Measurements from ENCODE around the gene ASTN2.

The ASTN2 gene

GRCh38 chr9:116491659-116492058, 923.2 kb downstream of the ASTN2 start:
- DNase-seq: no peak

- DNase-seq: no peak
Measured at GRCh38 chr9:116491219-116491618, 923.6 kb downstream of the ASTN2 start.

DNA sequence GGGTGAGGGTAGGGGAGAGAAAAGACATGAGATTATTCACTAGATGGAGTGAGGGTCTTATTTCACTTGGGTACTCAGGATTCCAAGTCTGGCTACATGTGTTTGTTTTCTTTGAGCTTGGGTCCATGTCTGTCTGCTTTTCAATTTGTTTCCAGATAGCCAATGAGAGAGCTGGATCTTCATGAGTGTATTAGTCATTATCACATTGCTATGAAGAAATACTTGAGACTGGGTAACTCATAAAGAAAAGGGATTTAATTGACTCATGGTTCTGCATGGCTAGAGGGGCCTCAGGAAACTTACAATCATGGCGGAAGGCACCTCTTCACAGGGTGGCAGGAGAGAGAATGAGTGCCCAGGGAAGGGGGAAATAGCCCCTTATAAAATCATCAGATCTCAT, 924.5 kb downstream of the ASTN2 start:
- no peak for DNase-seq

DNA sequence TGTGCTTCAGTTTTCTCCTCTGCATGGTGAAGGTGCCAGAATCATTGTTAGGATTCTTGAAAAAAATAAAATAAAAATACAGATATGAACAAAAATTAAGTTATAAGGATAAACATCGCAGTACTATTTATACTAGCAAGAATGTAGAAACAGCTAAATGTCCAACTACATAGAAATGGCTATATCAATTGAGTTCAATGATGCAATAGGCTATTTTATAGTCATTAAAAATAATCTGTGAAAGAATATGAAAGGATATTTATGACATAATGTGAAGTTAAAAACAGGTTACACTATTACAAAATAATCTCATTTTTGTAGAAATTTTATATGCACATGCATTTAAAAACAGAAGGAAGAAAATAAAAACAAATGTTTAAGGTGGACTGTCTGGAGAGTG, 926.5 kb downstream of the ASTN2 start:
- DNase-seq: no peak

DNA sequence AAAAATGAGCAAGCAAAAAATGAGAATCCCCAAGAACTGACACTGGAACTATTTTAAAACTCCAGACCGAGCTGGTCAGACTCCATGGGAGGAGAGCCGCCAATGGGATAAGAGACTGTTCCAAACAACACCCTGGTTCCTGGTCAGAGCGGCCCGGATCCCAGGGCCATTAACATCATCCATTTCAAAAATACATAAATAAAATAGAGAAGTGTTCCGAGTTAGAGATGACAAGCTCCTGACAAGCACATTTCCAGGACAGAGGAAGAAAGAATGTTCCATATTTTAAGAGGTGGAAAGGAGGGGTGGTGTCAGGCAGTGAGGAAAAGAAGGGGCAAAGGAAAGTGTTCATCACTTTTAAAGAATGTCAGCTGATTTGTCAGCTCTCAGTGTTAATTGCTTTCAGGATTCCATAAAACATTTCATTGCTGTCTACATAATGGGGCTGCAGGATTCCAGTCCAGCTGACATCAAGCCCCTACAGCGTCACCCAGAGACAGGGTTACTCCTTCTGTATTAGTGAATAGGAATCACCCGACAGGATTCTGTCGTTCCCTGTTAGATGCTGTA, 930.3 kb downstream of the ASTN2 start:
- DNase-seq: no peak

GRCh38 chr9:116483622-116484491, 931.0 kb downstream of the ASTN2 start:
- no peak for DNase-seq

DNA sequence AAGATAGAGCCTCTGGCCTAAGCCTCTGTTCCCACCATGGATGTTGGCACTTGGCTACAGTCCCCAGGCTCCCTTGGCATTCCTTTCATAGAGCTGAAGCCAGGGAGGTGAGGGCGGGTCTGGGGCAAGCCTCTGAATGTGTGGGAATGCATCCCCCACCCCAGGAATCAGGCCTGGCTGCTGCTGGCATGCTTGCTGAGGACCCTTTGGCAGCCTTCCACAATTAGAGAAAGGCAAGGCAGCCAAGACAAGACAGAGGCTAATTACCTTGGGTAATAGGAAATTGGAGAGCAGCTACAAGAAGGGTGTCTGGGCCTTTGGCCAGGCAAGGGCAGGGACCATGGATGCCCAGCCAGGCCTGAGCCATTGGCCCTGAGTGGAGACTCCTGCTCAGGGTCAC, 932.1 kb downstream of the ASTN2 start:
- DNase-seq: no peak

DNA sequence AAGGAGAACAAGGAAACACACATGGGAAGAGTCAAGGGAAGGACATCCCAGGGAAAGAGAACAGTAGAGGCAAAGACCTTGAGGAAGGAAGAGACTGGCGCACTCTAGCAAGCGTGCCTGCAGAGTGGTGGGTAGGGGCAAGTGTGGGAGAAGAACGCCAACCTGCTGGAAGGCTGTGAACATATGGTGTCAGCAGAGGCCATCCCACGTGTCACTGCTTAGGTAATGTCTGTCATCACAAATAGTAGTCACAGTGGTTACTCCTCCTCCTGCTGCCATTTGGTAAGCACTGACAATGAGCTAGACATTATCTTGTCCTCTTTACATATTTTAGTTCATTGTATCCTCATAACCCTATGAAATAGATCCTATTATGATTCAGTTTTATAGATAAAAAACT, 934.2 kb downstream of the ASTN2 start:
- no peak for DNase-seq

DNA sequence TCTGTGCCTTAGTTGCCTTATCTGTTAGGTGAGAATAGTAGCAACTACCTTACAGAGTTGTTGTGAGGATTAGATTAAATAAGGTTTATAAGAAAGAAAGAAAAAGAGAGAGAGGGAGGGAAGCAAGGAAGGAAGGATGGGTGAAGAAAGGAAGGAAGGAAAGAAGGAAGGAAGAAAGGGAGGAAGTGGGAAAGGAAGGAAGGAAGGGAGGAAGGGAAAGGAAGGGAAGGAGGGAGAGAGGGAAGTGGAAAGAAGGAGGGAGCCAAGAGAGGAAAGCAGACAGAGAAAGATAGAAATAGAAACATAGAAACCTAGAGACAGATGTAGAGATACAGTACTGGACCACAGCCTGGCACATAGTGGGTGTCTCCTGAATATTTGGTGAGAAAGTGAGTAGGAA, 934.9 kb downstream of the ASTN2 start:
- no peak for DNase-seq

- no peak for DNase-seq
Measured at GRCh38 chr9:116479056-116479544, 935.8 kb downstream of the ASTN2 start.

- no peak for DNase-seq
Measured at GRCh38 chr9:116477584-116478141, 937.2 kb downstream of the ASTN2 start.

DNA sequence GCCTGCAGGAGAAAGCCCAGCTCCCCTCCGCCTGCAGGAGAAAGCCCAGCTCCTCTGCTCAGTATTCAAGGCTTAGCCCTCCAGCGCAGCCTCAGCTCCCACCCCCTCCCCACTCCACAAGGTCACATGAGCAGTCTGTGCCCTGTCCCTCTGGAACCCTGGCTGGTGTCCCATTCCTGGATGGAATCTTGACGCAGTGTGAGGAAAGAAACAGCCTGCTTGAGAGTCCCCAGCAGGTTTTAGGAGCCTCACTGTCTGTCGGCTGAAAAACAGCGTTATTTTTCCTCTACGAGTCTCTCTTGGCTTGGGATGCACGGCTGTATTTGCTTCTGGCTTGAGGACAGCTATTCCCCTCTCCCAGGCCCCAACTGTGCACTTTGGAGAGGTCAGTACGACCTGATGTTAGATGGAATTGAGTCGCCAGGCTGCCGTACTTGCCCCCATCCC, 937.9 kb downstream of the ASTN2 start:
- no peak for DNase-seq

GRCh38 chr9:116476002-116476401, 938.9 kb downstream of the ASTN2 start:
- DNase-seq: no peak

GRCh38 chr9:116475201-116475600, 939.7 kb downstream of the ASTN2 start:
- DNase-seq: no peak

DNA sequence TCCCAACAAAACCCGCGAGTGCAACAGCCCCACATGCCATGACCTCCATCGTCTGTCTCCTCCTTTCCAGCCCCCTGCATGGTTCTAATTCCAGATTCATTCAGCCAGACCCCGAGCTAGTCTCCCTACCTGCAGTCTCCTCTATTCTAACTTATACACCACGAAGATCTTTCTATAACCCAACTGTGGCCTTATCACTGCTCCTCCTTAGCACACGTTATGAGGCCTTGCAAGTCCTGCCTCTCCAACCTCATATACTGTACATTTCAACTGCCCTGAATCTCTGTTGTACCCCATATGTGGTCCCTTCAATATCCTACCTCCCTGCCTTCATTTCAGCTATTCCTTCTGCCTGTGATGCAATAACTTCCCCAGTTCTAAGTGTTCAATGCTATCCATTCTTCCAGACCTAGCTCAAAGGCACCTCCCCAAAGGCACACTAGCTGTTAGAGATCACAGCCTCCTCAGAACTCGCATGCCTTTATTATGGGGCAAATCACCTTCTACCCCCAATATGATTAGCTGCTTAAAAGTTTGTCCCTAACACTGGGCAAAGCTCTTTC, 942.8 kb downstream of the ASTN2 start:
- no peak for DNase-seq

DNA sequence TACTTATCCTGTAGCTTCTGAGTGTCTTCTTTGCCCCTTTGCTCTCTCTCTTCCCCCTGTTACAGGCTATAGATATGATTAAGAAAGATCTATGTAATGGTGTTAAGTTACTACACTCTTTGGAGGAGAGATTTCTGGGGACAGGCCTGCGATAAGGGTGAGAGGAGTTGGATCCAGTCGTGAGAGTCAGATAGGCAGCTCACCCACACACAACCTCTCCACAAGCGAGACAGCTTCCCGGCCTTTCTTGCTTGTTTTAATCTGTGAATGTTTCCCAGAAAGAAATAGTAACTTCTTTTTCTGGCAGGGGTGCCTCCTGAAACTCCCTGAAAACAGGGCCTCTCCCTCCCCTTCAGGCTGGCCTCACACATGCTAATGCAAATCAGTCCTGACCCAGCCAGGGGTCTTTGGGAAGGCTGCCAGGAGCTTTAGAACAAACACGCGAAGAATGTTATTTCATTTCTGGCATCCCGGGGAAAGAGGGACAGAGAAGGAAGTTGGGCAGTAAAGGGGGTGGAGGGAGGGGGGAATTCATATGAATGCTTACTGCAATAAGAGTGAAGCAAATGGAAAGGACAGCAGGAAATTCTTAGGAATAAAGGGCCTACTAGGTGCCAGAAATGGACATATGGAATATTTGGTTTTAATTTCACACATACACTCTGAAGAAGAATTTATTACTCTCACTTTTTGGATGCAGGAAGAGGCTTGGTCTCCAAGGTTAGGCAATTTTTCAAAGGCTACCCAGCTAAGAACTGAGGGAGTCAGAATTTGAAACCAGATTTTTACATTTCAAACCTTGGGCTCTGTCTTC, 943.6 kb downstream of the ASTN2 start:
- no peak for DNase-seq

DNA sequence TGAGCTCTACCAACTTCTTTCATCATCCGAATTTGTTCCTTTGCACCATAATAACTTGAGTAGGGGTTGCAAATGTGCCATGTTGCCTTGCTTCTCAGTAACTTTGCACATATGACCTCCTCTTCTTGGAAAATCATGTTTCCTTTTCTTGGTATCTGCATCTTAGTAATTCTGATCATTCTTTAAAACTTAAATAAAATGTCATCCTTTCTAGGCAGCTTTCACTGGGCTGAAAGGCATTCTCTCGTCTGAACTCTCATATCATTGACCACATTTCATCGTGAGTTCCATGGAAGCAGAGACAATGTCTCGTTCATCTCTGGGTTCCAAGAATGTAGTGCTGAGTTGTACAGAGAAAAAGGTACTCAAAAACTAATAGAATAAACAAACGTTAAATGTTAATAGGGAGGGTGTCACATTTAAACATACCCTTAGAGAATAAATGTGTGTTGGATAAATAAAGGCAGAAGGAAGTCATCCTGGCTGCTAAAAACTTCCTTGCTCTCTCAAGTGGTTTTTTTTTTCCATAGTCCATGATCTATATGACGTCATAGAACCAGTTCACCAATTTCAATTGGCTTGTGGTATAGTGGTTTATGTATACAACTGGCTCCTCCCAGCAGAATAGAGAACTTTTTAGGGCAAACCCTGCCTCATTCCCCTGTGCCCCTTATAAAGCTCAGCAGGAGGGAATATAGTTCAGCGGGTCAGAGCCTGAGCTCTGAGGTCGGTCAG, 945.9 kb downstream of the ASTN2 start:
- DNase-seq: no peak

GRCh38 chr9:116468369-116468768, 946.5 kb downstream of the ASTN2 start:
- DNase-seq: no peak

DNA sequence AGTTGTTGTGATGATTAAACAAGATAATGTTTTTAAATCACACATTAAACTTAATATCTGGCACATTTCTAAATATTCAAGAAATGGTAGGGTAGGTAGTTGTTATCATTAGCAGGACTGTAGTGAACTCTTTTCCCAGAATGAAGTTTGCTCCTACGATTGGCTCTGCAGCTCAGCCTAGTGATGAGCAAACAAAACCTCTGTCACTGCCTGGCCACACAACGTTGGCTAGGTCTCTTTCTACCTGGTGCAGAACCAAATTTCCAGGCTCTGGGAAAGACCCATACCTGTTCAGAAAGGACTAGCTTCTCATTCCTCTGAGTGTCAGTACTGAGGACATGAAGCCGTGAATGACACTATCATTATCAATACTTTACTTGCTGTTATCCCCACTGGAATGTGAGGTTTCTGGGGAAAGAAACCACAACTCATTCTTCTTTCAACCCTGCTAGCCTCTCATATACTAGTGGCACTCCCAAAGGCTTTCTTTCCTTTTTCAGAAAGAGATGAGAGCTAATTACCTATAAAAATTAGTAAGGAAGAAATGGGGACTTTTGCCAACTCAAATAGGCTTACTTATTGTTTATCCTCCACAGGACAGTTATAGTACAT, 947.0 kb downstream of the ASTN2 start:
- DNase-seq: no peak

DNA sequence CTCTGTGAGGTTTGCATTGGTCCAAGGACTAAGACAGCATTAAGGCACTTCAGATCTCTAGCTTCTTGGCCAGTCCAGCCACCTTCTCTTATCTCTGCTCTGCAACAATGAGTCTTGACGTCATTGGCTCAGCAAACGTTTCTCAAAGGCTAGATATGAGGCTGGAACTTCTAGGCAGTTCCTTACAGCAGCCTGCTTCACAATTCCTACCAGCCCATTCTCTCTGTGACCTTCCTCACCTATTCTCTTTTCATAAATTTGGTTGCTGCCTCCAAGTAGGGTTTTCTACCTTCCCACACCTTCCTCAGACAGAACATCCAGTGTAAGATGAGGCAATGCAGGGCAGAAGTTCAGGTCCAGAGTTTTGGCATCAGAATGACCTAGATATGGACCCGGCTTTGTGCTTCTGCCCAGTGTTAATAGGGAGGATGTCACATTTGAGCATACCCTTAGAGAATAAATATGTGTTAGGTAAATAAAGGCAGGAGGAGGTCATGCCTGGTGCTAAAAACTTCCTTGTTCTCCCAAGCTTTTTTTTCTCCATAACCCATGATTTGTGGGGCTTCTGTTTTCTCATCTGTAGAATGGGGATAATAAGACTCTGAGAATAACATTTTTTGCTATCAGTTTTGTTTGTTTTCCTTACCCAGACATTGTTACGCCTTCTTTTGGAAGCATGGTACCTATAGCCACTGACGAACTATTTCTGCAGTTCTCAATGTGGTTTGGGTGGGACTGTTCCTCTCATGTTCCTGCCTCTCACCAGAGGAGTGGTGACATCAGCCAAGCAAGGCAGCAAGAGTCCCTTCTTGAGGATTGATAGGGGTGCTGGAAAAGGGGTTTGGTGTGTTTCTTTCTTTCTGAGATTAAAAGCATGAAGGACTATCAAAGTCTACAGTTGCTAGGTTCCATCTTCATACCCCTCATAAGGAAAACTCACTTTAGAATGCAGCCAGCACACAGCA, 948.3 kb downstream of the ASTN2 start:
- no peak for DNase-seq
